H1 (cell line): ENCODE data around the gene TSGA10IP. TPM values are rescaled to one million over a fixed set of nuclear protein-coding genes. Genes with fewer than 3 reads are reported as not detected.

Experiments
- BCL11A ChIP-seq, 2 experiments: IDR thresholded peaks; one replicate each; pipeline ENCODE4 v1.6.1; 2011; ENCODE audit warnings: low read depth in 2 of 2, low read length in 2 of 2, mild to moderate bottlenecking in 2 of 2
- CBX5 ChIP-seq: fragments of 300-800, 300-1000 bp; sonication (generic); IDR thresholded peaks from 2 replicates; pipeline ENCODE4 v1.7.1; 2016; ENCODE audit warnings: antibody characterized with exemption, low read length, low read depth
- CHD1 ChIP-seq: IDR thresholded peaks from 2 replicates; pipeline ENCODE4 v1.6.1; 2012; ENCODE audit warnings: low read depth, low read length, improper control_type of control experiment
- CHD7 ChIP-seq: fragments of 300-600 bp; sonication (generic); IDR thresholded peaks from 2 replicates; pipeline ENCODE4 v1.7.1; 2012; ENCODE audit warnings: low read length, moderate library complexity, mild to moderate bottlenecking, inconsistent platforms; ENCODE audit not compliant: insufficient replicate concordance
- NRF1 ChIP-seq: IDR thresholded peaks from 2 replicates; pipeline ENCODE4 v1.6.1; 2011; ENCODE audit warnings: mild to moderate bottlenecking, low read depth, low read length, improper control_type of control experiment
- SIX5 ChIP-seq: IDR thresholded peaks from 2 replicates; pipeline ENCODE4 v1.6.1; 2011; ENCODE audit warnings: mild to moderate bottlenecking, low read depth, low read length
- TAF7 ChIP-seq: optimal IDR thresholded peaks from 2 replicates; pipeline ENCODE3; 2011; ENCODE audit warnings: low read depth, mild to moderate bottlenecking, inconsistent platforms, low read length, moderate library complexity, borderline replicate concordance
- polyA plus RNA-seq, 7 experiments: library from polyadenylated mRNA; depleted of rRNA in 3 of 7; stranded (reverse) in 5 of 7; unstranded in 2 of 7; fragments of >200 nt in 5 of 7; fragments of 200-250 nt in 2 of 7; gene quantifications; 1 replicate in 5 of 7; 2 replicates in 1 of 7; 4 replicates in 1 of 7; pipeline versions ENCODE4 v1.2.1 to v1.2.3, GENCODE V29; 2011 to 2013; ENCODE audit warnings: missing spikeins in 2 of 7, mixed read lengths in 2 of 7
- total RNA-seq: library from RNA; stranded (reverse); fragmentation: NEBNext Ultra II Directional; extraction: Animal tissue kit (Norgen Biotek cat#: 25700); gene quantifications from 2 replicates; pipeline ENCODE4 v1.2.1, GENCODE V29; 2021

The TSGA10IP gene
- total and polyA plus RNA-seq, 2 of the 8 experiments (the other 6 are each of a cell fraction or from before 2014, with no cell fraction given) = 1.9 to 6.0 TPM

GRCh38 chr11:65906602-65907001 is 38.7 kb upstream of the TSGA10IP start (continued):
- no peak for TF ChIP-seq CHD7
- no peak for TF ChIP-seq NRF1
- TF ChIP-seq SIX5 = no peak
- no peak for TF ChIP-seq CBX5
- TF ChIP-seq CHD1 = no peak
- no peak for TF ChIP-seq BCL11A (IDR thresholded peaks at IDR 0.05; ENCODE audit: low read depth in 2 of 2, low read length in 2 of 2)
- no peak for TF ChIP-seq TAF7
